Neural cell (in vitro differentiated cells): ENCODE results near the gene XCR1.

Experiments used
- CTCF ChIP-seq: fragments of 450-650 bp; IDR thresholded peaks from 2 replicates; pipeline ENCODE4 v1.5.1; 2014; ENCODE audit warnings: antibody characterized with exemption, mild to moderate bottlenecking, moderate library complexity; ENCODE audit not compliant: poor library complexity, severe bottlenecking
- EP300 ChIP-seq: fragments of 450-650 bp; conservative IDR thresholded peaks from 2 replicates; pipeline ENCODE4 v1.6.1; 2014; ENCODE audit warnings: antibody characterized with exemption, mild to moderate bottlenecking, moderate library complexity; ENCODE audit not compliant: poor library complexity, severe bottlenecking
- EZH2 ChIP-seq: fragments of 200-600, 300-800 bp; shearing (Covaris generic), sonication (generic); IDR thresholded peaks from 2 replicates; pipeline ENCODE4 v1.6.1; 2014; ENCODE audit warnings: antibody characterized with exemption, low read length, borderline replicate concordance, mild to moderate bottlenecking; ENCODE audit not compliant: insufficient read depth, poor library complexity, severe bottlenecking
- MXI1 ChIP-seq: fragments of 450-650 bp; conservative IDR thresholded peaks from 2 replicates; pipeline ENCODE4 v1.6.1; 2014; ENCODE audit warnings: antibody characterized with exemption, mild to moderate bottlenecking; ENCODE audit not compliant: poor library complexity, severe bottlenecking
- POLR2AphosphoS5 ChIP-seq: IDR thresholded peaks from 2 replicates; pipeline ENCODE4 v1.6.1; 2012
- RAD21 ChIP-seq: fragments of 450-650 bp; conservative IDR thresholded peaks from 2 replicates; pipeline ENCODE4 v1.6.1; 2014; ENCODE audit warnings: antibody characterized with exemption, mild to moderate bottlenecking, moderate library complexity
- TAF1 ChIP-seq: IDR thresholded peaks from 2 replicates; pipeline ENCODE4 v1.6.1; 2012; ENCODE audit warnings: low read depth

DNA sequence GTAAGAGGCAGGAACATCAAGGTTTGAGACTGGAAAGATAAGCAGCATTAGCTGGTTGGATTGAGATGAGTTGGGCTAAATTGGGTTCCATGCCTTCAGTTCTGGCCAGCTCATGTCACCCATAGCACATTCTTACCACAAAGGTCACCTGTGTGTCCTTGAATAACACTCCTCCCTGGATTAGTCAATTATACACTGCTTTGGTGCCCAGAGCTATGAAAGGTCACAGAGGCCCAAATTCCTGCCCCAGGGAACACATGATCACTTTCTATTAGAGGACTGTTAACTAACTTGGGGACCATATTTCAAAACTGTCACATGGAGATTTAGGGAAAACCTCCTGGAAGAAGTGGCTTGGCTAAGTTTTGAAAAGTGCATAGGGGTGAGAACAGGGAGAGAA lies 40.1 kb upstream of the XCR1 start:
- TF ChIP-seq EP300 (no peak), CTCF (no peak), RAD21 (no peak), POLR2AphosphoS5 (no peak), EZH2 (no peak), MXI1 (no peak), TAF1 (no peak)
